Dedifferentiated amniotic fluid mesenchymal stem cell (primary cell): ENCODE results near the gene NHS.

Experiments used
- DNase-seq: peaks from one replicate; pipeline ENCODE4 v3.0.0-alpha.2; 2016; ENCODE audit errors: extremely low spot score

NHS gene

DNA sequence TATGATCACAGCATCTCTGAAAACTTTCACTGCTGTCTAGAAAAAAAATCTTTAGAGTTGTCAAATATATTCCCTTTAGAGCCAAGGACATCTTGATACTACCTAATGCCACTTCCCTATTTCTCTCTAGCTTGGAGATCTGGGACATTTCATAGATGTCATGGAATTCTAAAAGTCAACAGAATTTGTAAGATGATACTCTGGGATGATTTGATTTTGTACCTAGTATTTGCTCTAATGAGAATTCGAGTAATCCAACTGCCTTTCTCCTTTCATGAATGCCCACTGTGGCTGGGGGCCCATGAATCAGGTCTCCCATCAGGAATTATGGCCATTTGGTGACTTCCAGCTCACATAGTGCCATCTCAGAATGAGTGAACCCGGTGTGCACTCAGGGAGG lies 73.2 kb downstream of the NHS start:
- DNase-seq, result no peak

GRCh38 chrX:17449866-17450265 lies 74.9 kb downstream of the NHS start:
- no peak for DNase-seq

- no peak for DNase-seq
These were observed 78.8 kb downstream of the NHS start for GRCh38 chrX:17453788-17454187.

- no peak for DNase-seq
These were observed 81.5 kb downstream of the NHS start for GRCh38 chrX:17456526-17456925.

DNA sequence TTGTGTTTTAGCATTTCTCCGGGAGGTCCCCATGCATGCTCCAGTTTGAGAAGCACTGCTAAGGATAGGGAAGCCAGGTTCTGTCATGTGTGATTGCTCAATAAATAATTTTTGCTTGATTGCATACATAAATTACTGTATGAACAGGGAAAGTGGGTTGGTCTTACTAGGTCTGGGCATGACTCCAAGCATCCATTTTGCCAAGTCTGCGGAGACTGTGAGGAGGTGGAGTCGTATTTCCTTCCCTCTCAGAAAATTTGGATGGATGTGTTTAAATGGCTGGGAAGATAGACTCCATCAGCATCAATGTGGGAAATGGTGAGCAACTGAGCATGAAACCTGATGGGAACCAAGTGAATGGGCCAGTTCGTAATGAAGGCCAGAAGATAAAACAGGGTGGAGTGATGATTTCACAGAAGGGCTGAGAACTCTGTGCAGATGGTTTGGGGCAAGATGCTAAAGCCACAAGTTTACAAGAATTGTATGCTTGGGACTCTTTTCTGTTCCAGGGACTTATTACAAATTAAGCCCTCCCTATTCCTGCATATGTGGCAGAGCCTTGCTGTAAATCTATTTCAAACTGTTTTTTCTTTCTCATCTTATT lies 84.1 kb downstream of the NHS start:
- peak; percentile 74 for DNase-seq

DNA sequence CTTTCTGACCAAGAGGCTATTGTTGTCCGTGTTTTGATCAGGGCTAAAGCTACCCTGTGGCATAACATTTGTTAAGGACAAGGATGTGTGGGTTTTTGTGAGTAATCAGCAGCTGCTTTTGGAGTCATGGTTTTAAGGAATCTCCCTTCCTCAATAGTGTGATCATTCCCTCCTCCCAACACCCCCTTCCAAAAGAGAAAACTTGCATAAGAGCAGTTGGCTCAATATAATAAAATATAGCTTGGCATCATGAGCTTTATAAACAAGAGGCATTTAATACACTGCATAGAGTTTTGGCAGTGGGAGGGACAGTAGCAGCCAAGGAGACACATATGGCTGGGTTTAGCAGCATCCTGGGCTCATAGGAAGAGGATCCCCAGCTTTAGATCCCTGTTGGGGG lies 84.7 kb downstream of the NHS start:
- peak; percentile 35 for DNase-seq

DNA sequence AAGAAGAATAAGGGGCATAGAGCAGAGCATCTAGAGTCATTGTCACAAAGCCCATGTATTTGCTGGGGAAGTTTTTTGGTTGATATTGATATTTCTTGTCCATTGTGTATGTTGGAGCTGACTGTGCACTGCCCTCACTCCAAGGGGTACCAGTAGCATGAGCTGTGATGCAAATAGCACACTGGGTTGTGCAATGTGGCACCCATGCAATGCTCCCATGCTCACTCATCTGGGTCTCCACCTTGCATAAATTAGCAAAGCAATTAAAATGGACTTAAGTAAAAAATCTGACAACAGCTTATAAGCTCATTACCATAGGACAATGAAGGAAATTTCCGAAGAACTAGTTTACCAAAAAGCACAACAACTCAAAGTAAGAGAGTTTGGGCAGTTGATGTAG lies 87.9 kb downstream of the NHS start:
- DNase-seq, result no peak

DNA sequence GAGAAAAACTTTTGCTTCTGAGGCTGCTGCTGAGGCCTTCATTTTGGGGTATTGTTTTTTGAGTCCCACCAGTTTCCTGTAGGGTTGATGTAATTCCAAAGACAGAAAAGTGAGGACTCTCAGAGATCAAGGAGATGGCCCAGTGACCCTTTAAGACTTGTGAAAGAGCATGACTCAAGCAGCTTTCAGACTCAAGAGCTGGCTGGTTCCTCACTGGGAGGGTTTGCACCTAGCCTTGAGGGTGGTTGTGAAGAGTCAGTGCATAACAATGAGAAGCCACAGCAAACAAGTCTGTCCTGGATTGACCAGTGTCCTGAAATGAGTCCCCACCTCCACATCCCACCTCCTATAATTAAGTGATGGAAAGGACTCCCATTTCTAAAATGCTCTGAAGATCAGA lies 89.2 kb downstream of the NHS start:
- DNase-seq, result no peak

GRCh38 chrX:17465201-17465600 lies 90.2 kb downstream of the NHS start:
- DNase-seq, result no peak

GRCh38 chrX:17465802-17466201 lies 90.8 kb downstream of the NHS start:
- DNase-seq, result no peak

GRCh38 chrX:17470136-17470535 lies 95.1 kb downstream of the NHS start:
- no peak for DNase-seq

DNA sequence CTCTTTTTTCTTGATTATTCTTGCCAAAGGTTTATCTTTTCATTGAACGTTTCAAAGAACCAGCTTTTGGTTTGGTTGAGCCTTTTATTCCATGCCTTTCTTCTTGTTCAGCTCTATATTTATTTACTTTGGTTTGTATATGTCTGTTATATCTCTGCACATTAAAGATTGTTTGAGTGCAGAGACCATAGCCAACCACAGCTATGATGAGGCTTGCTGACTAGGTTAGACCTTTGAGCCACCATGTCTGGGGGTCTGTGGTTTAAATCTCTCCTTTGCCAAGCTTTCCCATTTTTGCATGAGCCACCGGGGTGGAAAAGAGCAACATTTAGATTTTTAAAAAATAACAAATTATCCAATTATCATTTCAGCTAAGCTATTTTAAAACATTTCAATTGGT lies 96.1 kb downstream of the NHS start:
- DNase-seq, result no peak

DNA sequence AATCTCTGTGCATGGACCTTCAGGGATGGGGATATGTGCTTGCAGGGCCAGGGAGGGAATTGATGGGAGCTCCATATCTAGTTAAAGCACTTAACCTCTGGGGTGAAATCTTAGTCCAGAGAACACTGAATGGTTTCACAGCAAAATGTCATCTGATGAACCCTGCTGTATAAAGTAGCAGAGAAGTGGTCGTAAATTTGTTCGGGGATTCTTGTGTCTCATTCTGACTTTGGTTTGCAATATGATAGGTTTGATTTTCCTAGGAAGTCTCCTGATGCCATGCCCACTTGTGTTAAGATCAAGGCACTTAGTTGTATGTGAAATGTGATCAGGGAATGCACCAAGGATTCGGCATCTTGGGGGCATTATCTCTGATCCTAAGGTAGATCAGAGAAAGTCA lies 96.9 kb downstream of the NHS start:
- DNase-seq, result no peak

DNA sequence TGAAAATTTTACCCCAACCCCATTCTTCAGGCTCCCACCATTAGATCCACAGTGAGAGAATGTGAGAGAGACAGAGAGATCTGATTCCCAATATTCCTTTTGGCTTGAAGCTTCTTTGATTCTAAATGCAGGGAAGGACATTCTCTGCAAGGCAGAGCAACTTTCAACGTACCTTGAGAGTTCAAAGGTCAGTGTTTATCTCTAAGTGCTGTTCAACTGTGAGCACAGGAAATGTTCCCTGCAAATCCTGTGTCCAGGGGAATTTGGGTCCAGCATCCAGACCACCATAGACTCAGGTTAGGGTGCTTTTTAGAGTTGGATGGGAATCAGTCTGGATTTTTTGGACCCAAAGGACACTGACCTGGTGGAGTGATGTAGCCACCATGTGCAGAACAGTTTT lies 97.4 kb downstream of the NHS start:
- DNase-seq, result no peak

- DNase-seq, result no peak
These were observed 98.0 kb downstream of the NHS start for GRCh38 chrX:17473021-17473420.

DNA sequence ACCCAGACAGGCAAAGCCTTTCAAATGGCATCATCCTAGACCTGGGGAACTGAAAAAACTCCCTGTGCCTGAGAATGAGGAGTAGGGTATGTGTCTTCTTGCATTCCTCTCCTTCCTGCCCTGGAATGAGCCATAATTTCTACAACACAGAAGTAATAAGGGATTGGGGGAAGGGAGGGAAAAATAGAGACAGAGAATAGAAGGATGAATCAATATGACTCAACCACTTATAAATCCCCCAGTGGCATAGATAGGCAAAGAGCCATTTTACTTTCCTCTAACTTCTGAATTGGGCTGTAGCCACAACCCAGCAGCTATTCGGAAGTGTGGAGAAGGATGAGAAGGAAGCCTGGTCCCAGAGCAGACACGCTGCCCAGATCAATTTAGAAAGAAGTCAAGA lies 99.9 kb downstream of the NHS start:
- DNase-seq, result no peak

DNA sequence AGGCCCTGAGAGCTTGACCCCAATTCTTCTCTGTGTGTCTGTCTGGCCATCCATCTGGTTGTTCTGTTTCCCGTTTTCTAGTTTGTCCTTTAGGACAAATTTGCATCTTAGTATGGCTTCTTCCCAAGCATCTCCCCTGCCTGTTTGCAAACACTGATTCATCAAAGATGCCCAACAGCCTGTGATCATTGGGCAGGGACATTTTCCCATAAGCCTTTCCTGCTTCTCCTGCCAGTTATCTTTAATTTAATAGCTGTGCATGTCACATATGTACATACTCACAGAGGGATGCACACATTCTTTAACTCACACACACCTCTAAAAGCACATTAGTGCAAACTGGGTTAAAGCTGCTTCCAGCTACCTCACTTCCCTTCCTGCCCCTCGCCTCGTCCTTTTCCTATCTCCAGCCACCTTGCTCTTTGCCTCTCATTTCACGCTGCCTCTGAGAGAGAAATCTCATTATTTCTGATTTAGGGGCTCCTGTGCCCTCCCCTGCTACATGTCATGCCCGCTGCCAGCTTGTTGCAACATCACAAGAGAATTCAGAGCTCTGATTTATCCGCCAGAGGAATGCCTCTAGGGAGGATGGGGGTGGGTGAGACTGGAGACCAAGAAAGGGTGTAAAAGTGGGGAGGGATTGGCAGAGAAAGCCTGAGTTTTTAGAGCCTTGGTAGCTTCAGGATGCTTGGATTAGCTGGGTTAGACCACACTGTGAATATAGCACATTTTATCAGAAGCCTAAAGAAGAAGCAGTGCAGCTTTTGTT lies 100.6 kb downstream of the NHS start:
- no peak for DNase-seq

GRCh38 chrX:17476411-17476810 lies 101.4 kb downstream of the NHS start:
- DNase-seq, result no peak

DNA sequence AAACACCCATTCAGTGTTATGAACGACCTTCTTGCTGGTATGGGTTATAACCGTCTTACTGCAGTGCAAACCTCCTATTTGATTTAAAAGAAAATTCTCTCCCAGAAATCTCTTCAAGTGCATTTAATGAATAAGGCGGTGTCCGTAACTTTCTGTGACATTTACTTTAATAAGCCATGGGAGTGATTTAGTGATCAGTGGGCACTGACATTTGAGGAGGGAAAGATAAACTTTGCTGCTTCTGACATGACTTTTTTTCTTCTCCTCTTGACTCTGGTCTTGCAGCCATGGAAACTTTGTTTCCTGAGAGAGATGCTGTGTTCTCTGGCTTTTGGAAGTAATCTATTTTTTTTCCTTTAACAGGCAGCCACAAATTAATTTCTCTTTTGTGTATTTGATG lies 106.1 kb downstream of the NHS start:
- DNase-seq, result no peak

- DNase-seq, result no peak
These were observed 109.6 kb downstream of the NHS start for GRCh38 chrX:17484592-17484991.

GRCh38 chrX:17485391-17485790 lies 110.4 kb downstream of the NHS start:
- DNase-seq, result no peak

DNA sequence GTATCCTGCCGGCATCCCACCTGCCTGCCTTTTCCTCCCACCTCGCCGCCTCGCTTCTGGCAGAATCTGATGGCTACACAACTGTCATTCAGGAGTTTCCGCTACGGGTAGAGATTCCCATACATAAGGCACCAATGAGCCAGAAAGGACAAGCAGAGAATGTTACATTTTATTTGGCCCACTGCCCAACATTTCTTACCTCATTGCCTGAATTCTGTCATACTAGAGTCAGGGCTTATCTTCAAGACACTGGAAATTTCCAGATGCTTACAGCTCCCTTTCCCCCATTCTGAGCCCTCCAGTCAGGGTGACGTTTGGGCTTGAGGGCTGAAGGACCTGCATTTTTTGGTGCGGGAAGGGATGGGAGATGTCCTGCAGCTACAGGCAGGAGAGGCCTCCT lies 113.0 kb downstream of the NHS start:
- no peak for DNase-seq

DNA sequence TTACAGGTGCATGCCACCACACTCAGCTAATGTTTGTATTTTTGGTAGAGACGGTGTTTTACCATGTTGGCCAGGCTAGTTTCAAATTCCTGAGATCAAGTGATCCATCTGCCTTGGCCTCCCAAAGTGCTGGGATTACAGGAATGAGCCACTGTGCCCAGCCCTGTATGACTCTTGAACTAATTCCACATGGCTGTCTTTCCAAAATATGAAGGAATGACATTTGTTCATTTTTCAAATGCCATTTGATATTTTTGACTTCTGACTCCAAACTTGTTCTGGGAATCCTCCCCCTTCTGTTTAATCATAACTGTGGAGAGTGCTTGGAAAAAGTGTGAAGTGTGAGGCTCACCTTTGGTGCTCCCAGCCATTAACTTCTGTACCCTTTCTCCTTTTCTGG lies 119.2 kb downstream of the NHS start:
- no peak for DNase-seq

DNA sequence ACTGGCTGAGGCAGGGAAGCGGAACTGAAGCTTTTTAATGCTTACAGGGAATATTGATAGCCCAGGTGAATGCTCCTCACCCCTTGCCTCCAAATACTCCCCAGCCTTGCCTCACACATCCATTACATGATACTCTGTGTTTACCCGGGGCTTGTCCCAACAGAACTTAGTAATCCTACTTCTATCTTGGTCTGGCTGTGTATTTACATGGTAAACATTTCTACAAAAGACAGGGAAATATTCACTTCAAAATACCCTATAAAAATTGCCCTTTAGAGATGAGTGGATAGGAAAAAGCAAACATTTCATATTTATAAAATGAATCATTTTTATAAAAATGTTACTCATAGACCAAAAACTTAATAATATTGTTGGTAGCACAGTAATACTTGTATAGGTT lies 120.1 kb downstream of the NHS start:
- DNase-seq, result no peak
